Subcutaneous abdominal adipose tissue (tissue), 5 donors: ENCODE results near the gene CPXM2.

ENCODE experiments used
- H3K27ac ChIP-seq: one replicate; pipeline ENCODE4 v1.7.0; 2013; ENCODE audit warnings: low read depth, mild to moderate bottlenecking, inconsistent platforms, low read length, moderate library complexity
- H3K27me3 ChIP-seq, 5 donors: one replicate each; pipeline ENCODE4 v1.7.0; 2013; ENCODE audit warnings: low read length in 5 of 5, inconsistent platforms in 1 of 5; ENCODE audit not compliant: control insufficient read depth in 5 of 5, insufficient read depth in 4 of 5
- H3K36me3 ChIP-seq, 5 donors: one replicate each; pipeline ENCODE4 v1.7.0; 2013; ENCODE audit warnings: low read length in 5 of 5; ENCODE audit not compliant: control insufficient read depth in 5 of 5, insufficient read depth in 5 of 5
- H3K4me1 ChIP-seq, 5 donors: one replicate each; pipeline ENCODE4 v1.7.0; 2013; ENCODE audit warnings: low read length in 5 of 5, mild to moderate bottlenecking in 3 of 5, moderate library complexity in 1 of 5; ENCODE audit not compliant: control insufficient read depth in 5 of 5, insufficient read depth in 5 of 5
- H3K4me3 ChIP-seq, 5 donors: one replicate each; pipeline ENCODE4 v1.7.0; 2013; ENCODE audit warnings: low read length in 5 of 5, low read depth in 1 of 5
- H3K9ac ChIP-seq, 5 donors: one replicate each; pipeline ENCODE4 v1.7.0; 2013; ENCODE audit warnings: low read length in 5 of 5, mild to moderate bottlenecking in 4 of 5, moderate library complexity in 3 of 5
- H3K9me3 ChIP-seq, 5 donors: one replicate each; pipeline ENCODE4 v1.7.0; 2013; ENCODE audit warnings: low read length in 5 of 5; ENCODE audit not compliant: control insufficient read depth in 5 of 5
- donor health status: healthy.
- donor health status: healthy.
- donor health status: healthy.
- donor health status: healthy.
- donor health status: healthy.

Gene CPXM2

GRCh38 chr10:123766761-123767160 lies 124.8 kb downstream of the CPXM2 start:
- Histone ChIP-seq H3K9me3 (no peaks in the 10 kb centered on the region), H3K36me3 (peaks cover 0 to 2% (median 0%) of the 10 kb centered on the region in 5 donors), H3K4me3 (no peak overlapping the region), H3K27me3 (peaks cover 0 to 2% (median 2%) of the 10 kb centered on the region in 5 donors), H3K4me1 (no peaks in the 10 kb centered on the region), H3K27ac (no peak overlapping the region), H3K9ac (no peak overlapping the region)

- no peak overlapping the region for H3K9ac ChIP-seq
- H3K4me1 ChIP-seq: no peaks in the 10 kb centered on the region
- no peak overlapping the region for H3K27ac ChIP-seq
- H3K9me3 ChIP-seq: no peaks in the 10 kb centered on the region
- H3K36me3 ChIP-seq: peaks cover 0 to 2% (median 0%) of the 10 kb centered on the region in 5 donors
- H3K4me3 ChIP-seq: no peak overlapping the region
- H3K27me3 ChIP-seq: peaks cover 0 to 6% (median 2%) of the 10 kb centered on the region in 5 donors
Measured at GRCh38 chr10:123766012-123766411, 125.6 kb downstream of the CPXM2 start.

GRCh38 chr10:123761666-123762230 lies 129.9 kb downstream of the CPXM2 start:
- peaks cover 0 to 2% (median 0%) of the 10 kb centered on the region in 5 donors for H3K36me3 ChIP-seq
- no peak overlapping the region for H3K4me3 ChIP-seq
- H3K9me3 ChIP-seq: no peaks in the 10 kb centered on the region
- H3K4me1 ChIP-seq: no peaks in the 10 kb centered on the region
- peaks cover 0 to 8% (median 2%) of the 10 kb centered on the region in 5 donors for H3K27me3 ChIP-seq
- H3K9ac ChIP-seq: no peak overlapping the region
- no peak overlapping the region for H3K27ac ChIP-seq

DNA sequence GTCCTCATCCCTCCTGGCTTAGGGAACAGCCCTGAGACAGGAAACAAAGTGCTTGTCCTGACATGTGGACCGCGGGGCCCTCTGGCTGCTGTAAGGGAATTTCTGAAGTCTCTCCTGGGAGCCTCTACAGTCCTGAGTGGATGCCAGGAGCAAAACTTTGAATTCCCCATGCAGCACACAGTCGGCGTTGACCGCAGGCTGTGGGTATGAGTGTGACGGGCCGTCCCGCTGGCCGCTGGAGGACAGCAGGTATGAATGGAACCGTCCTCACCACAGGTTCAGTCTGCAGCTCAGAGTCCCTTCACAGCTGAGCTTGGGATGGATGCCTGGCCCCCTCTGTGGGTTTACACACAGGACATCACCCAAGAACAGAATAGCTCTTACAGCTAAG lies 130.6 kb downstream of the CPXM2 start:
- no peaks in the 10 kb centered on the region for H3K4me1 ChIP-seq
- H3K9ac ChIP-seq: no peak overlapping the region
- no peaks in the 10 kb centered on the region for H3K9me3 ChIP-seq
- peaks cover 0 to 8% (median 2%) of the 10 kb centered on the region in 5 donors for H3K27me3 ChIP-seq
- H3K36me3 ChIP-seq: peaks cover 0 to 2% (median 0%) of the 10 kb centered on the region in 5 donors
- H3K27ac ChIP-seq: no peak overlapping the region
- no peak overlapping the region for H3K4me3 ChIP-seq

DNA sequence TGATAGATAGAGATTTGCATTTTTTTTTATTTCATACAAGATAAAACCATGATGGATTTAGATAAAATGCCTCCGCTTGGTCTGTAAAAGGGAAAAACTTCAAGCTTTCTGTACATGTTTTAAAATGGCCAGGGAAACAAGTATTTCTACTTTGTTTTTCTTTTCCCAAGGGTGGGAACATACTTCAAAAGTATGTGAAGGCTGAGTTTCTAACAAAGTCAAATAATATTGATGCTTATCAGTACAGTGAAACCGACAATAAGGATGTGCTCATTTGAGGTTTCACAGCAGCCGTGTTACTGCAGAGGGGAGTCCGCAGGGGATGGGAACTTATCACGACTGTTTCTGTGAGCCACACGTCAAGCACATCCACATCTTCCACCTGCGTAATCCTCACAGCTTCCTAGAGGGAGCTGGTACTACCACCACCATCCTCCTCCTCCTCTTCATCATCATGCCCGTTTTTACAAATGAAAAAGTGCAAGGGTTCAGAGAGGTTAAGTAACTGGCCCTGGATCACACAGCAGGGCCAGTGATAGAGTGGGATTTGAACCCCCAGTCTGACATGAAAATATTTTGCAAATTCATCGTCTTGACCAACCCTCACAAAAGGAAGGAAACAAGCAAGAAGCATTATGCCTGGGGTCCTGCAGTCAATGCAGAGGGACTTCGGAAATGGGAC lies 131.1 kb downstream of the CPXM2 start:
- Histone ChIP-seq H3K9ac (no peak overlapping the region), H3K9me3 (no peaks in the 10 kb centered on the region), H3K4me1 (no peaks in the 10 kb centered on the region), H3K36me3 (no peaks in the 10 kb centered on the region), H3K27me3 (peaks cover 0 to 8% (median 2%) of the 10 kb centered on the region in 5 donors), H3K27ac (no peak overlapping the region), H3K4me3 (no peak overlapping the region)

- Histone ChIP-seq H3K9ac (no peak overlapping the region), H3K27ac (no peak overlapping the region), H3K4me1 (no peaks in the 10 kb centered on the region), H3K27me3 (peaks cover 0 to 8% (median 2%) of the 10 kb centered on the region in 5 donors), H3K4me3 (no peak overlapping the region), H3K9me3 (no peaks in the 10 kb centered on the region), H3K36me3 (no peaks in the 10 kb centered on the region)
Measured at GRCh38 chr10:123759501-123760031, 132.0 kb downstream of the CPXM2 start.

GRCh38 chr10:123759041-123759440 lies 132.6 kb downstream of the CPXM2 start:
- Histone ChIP-seq H3K27me3 (peaks cover 0 to 8% (median 2%) of the 10 kb centered on the region in 5 donors), H3K36me3 (no peaks in the 10 kb centered on the region), H3K9me3 (no peaks in the 10 kb centered on the region), H3K4me1 (no peaks in the 10 kb centered on the region), H3K9ac (no peak overlapping the region), H3K27ac (no peak overlapping the region), H3K4me3 (no peak overlapping the region)

GRCh38 chr10:123757853-123758252 lies 133.8 kb downstream of the CPXM2 start:
- Histone ChIP-seq H3K9ac (no peak overlapping the region), H3K36me3 (no peaks in the 10 kb centered on the region), H3K9me3 (no peaks in the 10 kb centered on the region), H3K4me3 (no peak overlapping the region), H3K27me3 (peaks cover 0 to 8% (median 2%) of the 10 kb centered on the region in 5 donors), H3K27ac (no peak overlapping the region), H3K4me1 (no peaks in the 10 kb centered on the region)

DNA sequence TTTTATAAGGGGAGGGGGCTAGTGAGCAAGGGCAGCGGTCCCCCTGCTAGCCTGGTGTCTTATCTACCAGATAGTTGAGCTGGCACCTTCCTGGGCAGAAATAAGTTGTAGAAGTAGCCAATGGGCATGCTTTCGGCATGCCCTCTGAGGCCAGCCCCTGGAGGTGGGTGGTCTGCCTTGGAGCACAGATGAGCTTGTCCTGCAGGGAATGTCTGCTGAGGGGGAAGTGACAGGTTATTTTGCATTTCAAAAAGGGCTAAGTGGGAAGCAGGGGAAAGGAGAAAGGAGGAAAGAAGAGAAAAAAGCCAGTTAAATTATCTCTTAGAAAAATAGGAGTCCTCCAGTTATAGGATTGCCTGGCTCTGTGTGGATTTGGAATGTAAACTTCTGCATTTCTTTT lies 136.5 kb downstream of the CPXM2 start:
- Histone ChIP-seq H3K36me3 (no peaks in the 10 kb centered on the region), H3K27ac (no peak overlapping the region), H3K4me3 (no peak overlapping the region), H3K9me3 (peaks cover 0 to 5% (median 5%) of the 10 kb centered on the region in 5 donors), H3K27me3 (peaks cover 0 to 7% (median 2%) of the 10 kb centered on the region in 5 donors), H3K4me1 (no peaks in the 10 kb centered on the region), H3K9ac (no peak overlapping the region)

- Histone ChIP-seq H3K9ac (no peak overlapping the region), H3K36me3 (no peaks in the 10 kb centered on the region), H3K4me1 (no peaks in the 10 kb centered on the region)
Measured at GRCh38 chr10:123754123-123754522, 137.5 kb downstream of the CPXM2 start.

More at GRCh38 chr10:123754123-123754522, 137.5 kb downstream of the CPXM2 start:
- no peak overlapping the region for H3K4me3 ChIP-seq
- H3K27me3 ChIP-seq: peaks cover 0 to 5% (median 0%) of the 10 kb centered on the region in 5 donors
- no peak overlapping the region for H3K27ac ChIP-seq
- H3K9me3 ChIP-seq: peaks cover 0 to 5% (median 5%) of the 10 kb centered on the region in 5 donors
